SH-SY5Y (cell line): Measurements from ENCODE around the gene RTEL1.

Source experiments
- GATA2 ChIP-seq: IDR thresholded peaks from 2 replicates; pipeline ENCODE4 v1.6.1; 2011; ENCODE audit warnings: mild to moderate bottlenecking, low read depth, low read length
- GATA3 ChIP-seq: IDR thresholded peaks from 2 replicates; pipeline ENCODE4 v1.6.1; 2011; ENCODE audit warnings: low read depth, mild to moderate bottlenecking, low read length, moderate library complexity

RTEL1 gene

DNA sequence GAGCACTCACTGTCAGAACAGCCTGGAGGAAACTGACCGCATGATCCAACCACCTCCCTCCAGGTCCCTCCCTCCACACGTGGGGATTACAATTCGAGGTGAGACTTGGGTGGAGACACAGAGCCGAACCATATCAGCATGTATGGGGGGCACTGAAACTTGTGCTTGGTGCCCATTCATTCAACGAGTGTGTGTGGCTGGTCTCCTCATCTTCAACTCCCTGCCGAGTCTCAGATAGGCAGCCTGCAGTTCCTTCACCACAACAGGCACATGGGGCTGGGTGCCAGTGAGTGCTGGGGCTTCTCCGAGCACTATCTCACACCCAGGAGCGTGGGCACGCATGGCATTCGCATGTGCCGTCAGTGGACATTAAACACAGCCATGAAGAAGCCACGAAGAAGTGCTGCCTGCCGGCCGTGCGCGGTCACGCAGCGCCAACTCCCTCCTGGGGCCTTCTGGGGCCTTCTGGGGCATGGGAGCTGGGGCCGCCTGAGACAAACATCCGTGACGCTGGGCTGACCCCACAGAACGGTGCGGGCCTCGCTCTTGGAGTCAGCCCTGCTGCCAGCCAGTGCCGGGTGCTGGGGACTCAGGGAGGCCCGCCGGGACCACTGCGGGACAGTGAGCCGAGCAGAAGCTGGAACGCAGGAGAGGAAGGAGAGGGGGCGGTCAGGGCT, 714 bp upstream of the RTEL1 start:
- TF ChIP-seq GATA3 (no peak), GATA2 (no peak)

DNA sequence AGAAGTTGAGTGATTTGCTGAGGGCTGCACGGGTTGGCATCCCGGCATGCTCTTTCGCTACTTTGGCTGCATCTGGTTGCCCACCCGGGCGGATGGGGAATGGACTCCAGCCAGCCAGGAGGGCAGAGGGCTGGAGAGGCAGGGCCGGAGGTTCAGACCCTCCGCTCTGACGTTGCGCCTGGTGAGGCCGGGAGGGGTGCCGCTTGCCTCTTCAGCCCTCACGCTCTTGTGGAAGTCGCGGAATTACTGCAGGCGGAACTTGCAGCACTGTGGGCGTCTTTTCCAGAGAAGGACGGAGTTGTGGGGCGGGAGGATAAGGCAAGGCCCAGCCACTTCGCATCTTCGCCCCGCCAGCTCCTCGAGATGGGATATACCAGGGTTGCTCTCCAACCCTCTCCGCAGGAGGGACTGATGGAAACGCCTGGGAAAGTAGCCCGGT, 656 bp downstream of the RTEL1 start:
- no peak for TF ChIP-seq GATA2
- no peak for TF ChIP-seq GATA3

- TF ChIP-seq GATA3 (no peak), GATA2 (no peak)
These were observed 1.3 kb downstream of the RTEL1 start for GRCh38 chr20:63659370-63659769.

DNA sequence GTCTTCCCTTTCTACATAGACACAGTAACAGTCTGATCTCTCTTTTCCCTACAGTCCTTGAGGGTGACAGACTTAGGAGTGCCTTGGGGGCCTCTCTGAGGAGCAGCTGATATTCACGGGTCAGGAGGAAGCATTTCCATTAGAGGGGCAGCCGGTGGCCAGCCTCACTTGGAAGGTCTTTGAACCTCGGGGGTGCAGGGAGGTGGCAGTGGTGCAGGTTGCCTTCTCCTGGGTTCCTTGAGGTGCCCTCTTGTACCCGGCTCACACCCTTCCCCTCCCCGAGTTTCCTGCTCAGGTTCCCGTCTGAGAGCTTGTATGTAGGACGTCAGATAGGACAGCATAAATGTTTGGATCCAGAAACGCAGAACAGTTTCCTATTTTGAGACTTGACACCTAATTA, 2.5 kb downstream of the RTEL1 start:
- no peak for TF ChIP-seq GATA3
- no peak for TF ChIP-seq GATA2

- TF ChIP-seq GATA2 (no peak), GATA3 (no peak)
These were observed 3.0 kb downstream of the RTEL1 start for GRCh38 chr20:63661108-63661507.

GRCh38 chr20:63661959-63662812, 4.1 kb downstream of the RTEL1 start:
- TF ChIP-seq GATA2 = no peak
- TF ChIP-seq GATA3 = no peak

- TF ChIP-seq GATA3 (no peak), GATA2 (no peak)
These were observed 4.7 kb downstream of the RTEL1 start for GRCh38 chr20:63662813-63663189.

DNA sequence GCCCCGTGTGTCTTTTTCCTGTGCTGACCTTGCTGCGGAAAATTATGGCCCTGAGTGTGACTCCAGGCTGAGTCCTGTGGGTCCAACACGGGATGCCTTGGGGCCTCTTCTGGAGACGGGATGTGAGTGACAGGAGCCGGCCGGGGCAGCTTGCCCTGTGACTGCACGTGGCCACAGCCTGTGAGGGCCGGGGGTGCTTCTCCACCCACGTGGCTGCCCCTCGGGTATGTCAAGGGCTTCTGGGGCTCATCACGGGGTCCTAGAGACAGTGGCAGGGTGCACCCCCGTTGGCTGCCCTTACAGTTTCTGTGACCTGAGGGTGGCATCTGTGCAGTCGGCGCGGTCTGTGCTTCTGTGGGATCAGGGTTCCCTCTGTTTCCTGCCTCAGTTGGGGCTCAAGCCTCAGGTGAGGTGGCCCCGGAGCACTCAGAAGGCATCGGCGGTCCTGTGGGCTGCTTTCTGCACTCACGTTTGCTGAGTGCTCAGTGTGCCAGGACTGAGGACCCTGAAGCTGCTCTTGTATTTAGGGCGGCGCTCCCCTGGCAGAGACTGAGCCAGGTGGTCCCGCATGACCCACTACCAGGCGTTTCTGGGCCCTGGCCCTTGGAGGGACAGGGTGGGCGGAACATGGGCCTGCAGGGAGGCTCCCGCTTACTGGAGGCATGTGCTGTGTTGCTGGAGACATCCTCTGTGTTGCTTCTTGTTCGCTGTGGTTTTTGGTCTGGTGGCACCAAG, 5.4 kb downstream of the RTEL1 start:
- TF ChIP-seq GATA2 (no peak), GATA3 (no peak)

- TF ChIP-seq GATA3 (no peak), GATA2 (no peak)
These were observed 6.2 kb downstream of the RTEL1 start for GRCh38 chr20:63664143-63664851.

- no peak for TF ChIP-seq GATA3
- no peak for TF ChIP-seq GATA2
These were observed 6.9 kb downstream of the RTEL1 start for GRCh38 chr20:63664861-63665594.

- TF ChIP-seq GATA3 (no peak), GATA2 (no peak)
These were observed 7.6 kb downstream of the RTEL1 start for GRCh38 chr20:63665708-63666107.

DNA sequence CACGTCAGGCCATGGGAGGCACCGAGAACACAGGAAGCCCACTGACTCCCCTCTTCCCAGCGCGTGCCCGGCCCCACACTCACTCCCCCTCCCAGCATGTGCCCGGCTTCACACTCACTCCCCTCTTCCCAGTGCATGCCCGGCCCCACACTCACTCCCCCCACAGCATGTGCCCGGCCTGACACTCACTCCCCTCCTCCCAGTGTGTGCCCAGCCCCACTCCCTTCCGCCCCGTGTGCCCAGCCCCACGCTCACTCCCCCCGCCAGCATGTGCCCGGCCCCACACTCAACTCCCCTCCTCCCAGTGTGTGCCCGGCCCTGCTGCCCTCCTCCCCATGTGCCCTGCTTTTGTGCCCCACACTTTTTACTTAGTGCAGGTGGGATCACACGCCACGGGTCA, 9.7 kb downstream of the RTEL1 start:
- no peak for TF ChIP-seq GATA2
- TF ChIP-seq GATA3 = no peak

- no peak for TF ChIP-seq GATA2
- TF ChIP-seq GATA3 = no peak
These were observed 10.2 kb downstream of the RTEL1 start for GRCh38 chr20:63668351-63668750.
